Trophoblast cell (in vitro differentiated cells and primary cell): ENCODE measurements around the gene PTPRN2.
"Not testable (repeated sequence)": the region's sequence is repeated elsewhere in the genome, so short reads cannot be mapped to it uniquely, and the experiment has no call there.

Source experiments
- DNase-seq, 2 donors: peaks; one replicate each; pipeline ENCODE4 v3.0.0-alpha.2; 2016
- H2AFZ ChIP-seq: 2 replicates; pipeline ENCODE4 v1.6.1; 2013; ENCODE audit warnings: low read length, moderate library complexity, mild to moderate bottlenecking; ENCODE audit not compliant: insufficient read depth, poor library complexity
- H2AK5ac ChIP-seq: 2 replicates; pipeline ENCODE4 v1.6.1; 2013; ENCODE audit warnings: mild to moderate bottlenecking, low read length
- H2BK120ac ChIP-seq: 2 replicates; pipeline ENCODE4 v1.6.1; 2013; ENCODE audit warnings: low read length, mild to moderate bottlenecking, moderate library complexity; ENCODE audit not compliant: insufficient read depth, poor library complexity
- H2BK12ac ChIP-seq: 2 replicates; pipeline ENCODE4 v1.6.1; 2013; ENCODE audit warnings: mild to moderate bottlenecking, low read length, moderate library complexity
- H2BK5ac ChIP-seq: 2 replicates; pipeline ENCODE4 v1.6.1; 2013; ENCODE audit warnings: low read length, low read depth, moderate library complexity, mild to moderate bottlenecking; ENCODE audit not compliant: poor library complexity
- H3K14ac ChIP-seq: 2 replicates; pipeline ENCODE4 v1.6.1; 2013; ENCODE audit warnings: mild to moderate bottlenecking, low read length
- H3K18ac ChIP-seq: 2 replicates; pipeline ENCODE4 v1.6.1; 2013; ENCODE audit warnings: mild to moderate bottlenecking, low read length
- H3K23ac ChIP-seq: 2 replicates; pipeline ENCODE4 v1.6.1; 2013; ENCODE audit warnings: low read length
- H3K27ac ChIP-seq: 2 replicates; pipeline ENCODE4 v1.5.1; 2013; ENCODE audit warnings: low read depth, mild to moderate bottlenecking, inconsistent platforms, low read length, moderate library complexity
- H3K27me3 ChIP-seq: 2 replicates; pipeline ENCODE4 v1.6.1; 2013; ENCODE audit warnings: inconsistent platforms, mild to moderate bottlenecking, low read length, moderate library complexity; ENCODE audit not compliant: insufficient read depth
- H3K36me3 ChIP-seq, 2 experiments: 1 replicate in 1 of 2; 2 replicates in 1 of 2; pipeline ENCODE4 v1.6.1; 2013; ENCODE audit warnings: low read length in 2 of 2, mild to moderate bottlenecking in 2 of 2, moderate library complexity in 1 of 2; ENCODE audit not compliant: insufficient read depth in 2 of 2, control insufficient read depth in 1 of 2
- H3K4ac ChIP-seq: 2 replicates; pipeline ENCODE4 v1.6.1; 2013; ENCODE audit warnings: low read depth, mild to moderate bottlenecking, low read length, moderate library complexity
- H3K4me1 ChIP-seq, 2 experiments: 1 replicate in 1 of 2; 2 replicates in 1 of 2; pipeline ENCODE4 v1.6.1; 2013; ENCODE audit warnings: low read length in 2 of 2, mild to moderate bottlenecking in 2 of 2, moderate library complexity in 1 of 2; ENCODE audit not compliant: insufficient read depth in 2 of 2, control insufficient read depth in 1 of 2
- H3K4me2 ChIP-seq: 2 replicates; pipeline ENCODE4 v1.6.1; 2013; ENCODE audit warnings: inconsistent platforms, mild to moderate bottlenecking, low read length, moderate library complexity
- H3K4me3 ChIP-seq: 2 replicates; pipeline ENCODE4 v1.5.1; 2013; ENCODE audit warnings: mild to moderate bottlenecking, low read depth, low read length, inconsistent platforms
- H3K79me1 ChIP-seq: one replicate; pipeline ENCODE4 v1.6.1; 2013; ENCODE audit warnings: low read length
- H3K79me2 ChIP-seq: 2 replicates; pipeline ENCODE4 v1.6.1; 2013; ENCODE audit warnings: low read length, mild to moderate bottlenecking; ENCODE audit not compliant: control insufficient read depth, insufficient read depth, poor library complexity
- H3K9ac ChIP-seq: 2 replicates; pipeline ENCODE4 v1.6.1; 2013; ENCODE audit warnings: mild to moderate bottlenecking, low read length
- H3K9me3 ChIP-seq: 2 replicates; pipeline ENCODE4 v1.6.1; 2013; ENCODE audit warnings: low read depth, mild to moderate bottlenecking, control low read depth, inconsistent platforms, low read length; ENCODE audit not compliant: insufficient read depth
- H4K12ac ChIP-seq: 2 replicates; pipeline ENCODE4 v1.6.1; 2013; ENCODE audit warnings: low read depth, mild to moderate bottlenecking, low read length, moderate library complexity
- H4K8ac ChIP-seq: 2 replicates; pipeline ENCODE4 v1.6.1; 2013; ENCODE audit warnings: low read depth, mild to moderate bottlenecking, low read length, moderate library complexity
- H4K91ac ChIP-seq: one replicate; pipeline ENCODE4 v1.6.1; 2013; ENCODE audit warnings: low read depth, mild to moderate bottlenecking, low read length, moderate library complexity
- WGBS: extraction: QIAGEN DNeasy Blood & Tissue Kit; methylation state at CpG from one replicate; pipeline ENCODE4 v1.1.7; 2013; ENCODE audit warnings: missing lambda C conversion rate; ENCODE audit not compliant: insufficient read length, insufficient coverage; ENCODE audit errors: extremely low coverage; 5-methylcytosine and 5-hydroxymethylcytosine counted together

PTPRN2 gene

GRCh38 chr7:158157460-158157859 is 430.2 kb downstream of the PTPRN2 start:
- no peaks in the 10 kb centered on the region for H3K36me3 ChIP-seq
- no peaks in the 10 kb centered on the region for H3K4me1 ChIP-seq
- H3K79me2 ChIP-seq: no peaks in the 10 kb centered on the region
- WGBS: no CpG with 5 or more reads among the region's 16 CpGs
- H2AK5ac ChIP-seq: no peak overlapping the region
- no peak overlapping the region for H3K27ac ChIP-seq
- no peaks in the 10 kb centered on the region for H3K27me3 ChIP-seq
- H3K9me3 ChIP-seq: peaks cover 33% of the 10 kb centered on the region
- no peak overlapping the region for H3K4ac ChIP-seq
- no peak overlapping the region for H3K9ac ChIP-seq
- no peak for DNase-seq
- H4K8ac ChIP-seq: no peak overlapping the region
- no peak overlapping the region for H3K18ac ChIP-seq
- H3K23ac ChIP-seq: no peak overlapping the region
- no peak overlapping the region for H2BK120ac ChIP-seq
- no peak overlapping the region for H2BK5ac ChIP-seq
- no peak overlapping the region for H3K14ac ChIP-seq
- H2AFZ ChIP-seq: no peak overlapping the region
- H3K4me3 ChIP-seq: no peak overlapping the region
- H4K12ac ChIP-seq: no peak overlapping the region
- H3K79me1 ChIP-seq: no peaks in the 10 kb centered on the region
- H4K91ac ChIP-seq: no peak overlapping the region
- H3K4me2 ChIP-seq: no peak overlapping the region
- no peak overlapping the region for H2BK12ac ChIP-seq

GRCh38 chr7:158151273-158151672 is 436.4 kb downstream of the PTPRN2 start:
- not testable (repeated sequence) for H3K4me2 ChIP-seq, H4K12ac ChIP-seq, H3K4me3 ChIP-seq, H3K79me2 ChIP-seq, H3K9ac ChIP-seq, H2BK12ac ChIP-seq, H3K27me3 ChIP-seq, H3K79me1 ChIP-seq, H2BK5ac ChIP-seq, H2AFZ ChIP-seq, H2BK120ac ChIP-seq, H3K14ac ChIP-seq, H3K18ac ChIP-seq, H3K4me1 ChIP-seq, H4K91ac ChIP-seq, H3K4ac ChIP-seq, H2AK5ac ChIP-seq, H3K36me3 ChIP-seq, DNase-seq, H3K27ac ChIP-seq, H3K23ac ChIP-seq, H4K8ac ChIP-seq
- peaks cover 50% of the 10 kb centered on the region for H3K9me3 ChIP-seq
- WGBS: no CpG with 5 or more reads among the region's 17 CpGs

- Histone ChIP-seq H3K18ac (no peak overlapping the region), H3K79me1 (no peaks in the 10 kb centered on the region), H3K4ac (no peak overlapping the region), H3K27ac (no peak overlapping the region), H3K23ac (no peak overlapping the region), H3K27me3 (no peaks in the 10 kb centered on the region), H4K8ac (no peak overlapping the region), H3K4me2 (no peak overlapping the region), H2AFZ (no peak overlapping the region), H2BK12ac (no peak overlapping the region), H4K91ac (no peak overlapping the region), H3K79me2 (no peaks in the 10 kb centered on the region), H3K4me1 (no peaks in the 10 kb centered on the region), H3K9me3 (peaks cover 50% of the 10 kb centered on the region), H2BK5ac (no peak overlapping the region), H3K4me3 (no peak overlapping the region), H2BK120ac (no peak overlapping the region), H2AK5ac (no peak overlapping the region), H3K14ac (no peak overlapping the region), H4K12ac (no peak overlapping the region), H3K9ac (no peak overlapping the region), H3K36me3 (peaks cover 0 to 2% of the 10 kb centered on the region in 2 experiments)
- WGBS: no CpG with 5 or more reads among the region's 7 CpGs
- no peak for DNase-seq
Measured at GRCh38 chr7:158150234-158150633, 437.4 kb downstream of the PTPRN2 start.

- not testable (repeated sequence) for H2AFZ ChIP-seq, H3K18ac ChIP-seq, H3K23ac ChIP-seq, H3K9ac ChIP-seq, H3K36me3 ChIP-seq, H4K8ac ChIP-seq, H3K4ac ChIP-seq, DNase-seq, H3K14ac ChIP-seq, H2BK5ac ChIP-seq, H3K27ac ChIP-seq, H4K91ac ChIP-seq, H3K4me2 ChIP-seq, H3K4me1 ChIP-seq, H3K79me2 ChIP-seq, H2BK120ac ChIP-seq, H3K27me3 ChIP-seq, H2AK5ac ChIP-seq, H4K12ac ChIP-seq, H3K79me1 ChIP-seq, H2BK12ac ChIP-seq
- peak overlapping the region; percentile 5 for H3K4me3 ChIP-seq
- H3K9me3 ChIP-seq: peaks cover 58% of the 10 kb centered on the region
- 80% methylated on average over 1 of the region's 18 CpGs for WGBS
Measured at GRCh38 chr7:158147431-158147830, 440.2 kb downstream of the PTPRN2 start.
